GM12892 (cell line): ENCODE measurements around the gene KRT79.

Source experiments
- POLR2A ChIP-seq: IDR thresholded peaks from 2 replicates; pipeline ENCODE4 v1.6.1; 2011; ENCODE audit warnings: low read depth, low read length, control low read depth
- POLR2AphosphoS5 ChIP-seq: IDR thresholded peaks from 2 replicates; pipeline ENCODE4 v1.6.1; 2011; ENCODE audit warnings: low read depth, low read length, control low read depth

DNA sequence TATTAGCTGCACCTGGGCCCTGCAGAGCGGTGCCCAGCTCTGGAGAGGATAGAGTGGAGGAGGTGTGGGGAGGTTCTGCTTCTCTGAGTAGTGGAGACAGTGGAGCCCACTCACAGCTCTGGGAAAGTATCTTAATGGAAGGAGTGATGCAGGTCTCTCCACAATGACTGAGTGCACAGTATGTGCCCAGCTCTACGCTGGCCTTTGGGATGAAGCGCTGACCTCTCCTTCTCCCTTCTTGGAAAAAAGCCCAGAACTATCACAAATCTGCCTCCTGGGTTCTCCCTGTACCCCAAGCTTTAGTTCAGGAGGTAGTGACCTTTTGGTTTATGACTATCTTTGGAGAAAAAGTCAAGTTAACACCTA, 37.7 kb downstream of the KRT79 start:
- no peak for TF ChIP-seq POLR2AphosphoS5
- no peak for TF ChIP-seq POLR2A
